GM23338 (cell line): ENCODE measurements around the gene URM1. TPM values are rescaled to one million over a fixed set of nuclear protein-coding genes. Genes with fewer than 3 reads are reported as not detected.

ENCODE experiments used
- ATAC-seq: fragments of 200-7000 bp; cut with Tn5 transposase; 3 replicates; pipeline ENCODE4 v1.9.1; 2020
- DNase-seq: peaks from one replicate; pipeline ENCODE4 v3.0.0-alpha.2; 2015; ENCODE audit warnings: low spot score
- H2AFZ ChIP-seq: fragments of 200-600 bp; sonication (generic); 2 replicates; pipeline ENCODE4 v1.8.0; 2016; ENCODE audit warnings: antibody characterized with exemption, mild to moderate bottlenecking, moderate library complexity
- H3F3A ChIP-seq: fragments of 200-600 bp; sonication (generic); replicated peaks from 2 replicates; pipeline ENCODE4 v1.8.0; 2017; ENCODE audit warnings: antibody characterized with exemption, mixed run types, low read depth
- H3K27ac ChIP-seq: fragments of 200-600 bp; sonication (generic); 2 replicates; pipeline ENCODE4 v1.6.1; 2016; ENCODE audit warnings: low read depth
- H3K27me3 ChIP-seq: fragments of 200-600 bp; sonication (generic); 2 replicates; pipeline ENCODE4 v1.8.0; 2016; ENCODE audit warnings: mild to moderate bottlenecking, mixed run types, moderate library complexity; ENCODE audit not compliant: insufficient read depth
- H3K36me3 ChIP-seq: fragments of 200-600 bp; sonication (generic); 2 replicates; pipeline ENCODE4 v1.8.0; 2016; ENCODE audit warnings: mild to moderate bottlenecking; ENCODE audit not compliant: insufficient read depth
- H3K4me1 ChIP-seq: fragments of 200-600 bp; sonication (generic); 2 replicates; pipeline ENCODE4 v1.8.0; 2016; ENCODE audit warnings: mild to moderate bottlenecking, moderate library complexity; ENCODE audit not compliant: insufficient read depth
- H3K4me2 ChIP-seq: fragments of 200-600 bp; sonication (generic); 2 replicates; pipeline ENCODE4 v1.7.1; 2017; ENCODE audit warnings: mixed run types
- H3K4me3 ChIP-seq: fragments of 200-600 bp; sonication (generic); 2 replicates; pipeline ENCODE4 v1.6.1; 2016; ENCODE audit warnings: mixed run types
- H3K79me2 ChIP-seq: fragments of 200-600 bp; sonication (generic); replicated peaks from 2 replicates; pipeline ENCODE4 v1.8.0; 2017; ENCODE audit warnings: mild to moderate bottlenecking; ENCODE audit not compliant: insufficient read depth
- H3K9me2 ChIP-seq: fragments of 200-600 bp; sonication (generic); 2 replicates; pipeline ENCODE4 v1.8.0; 2017; ENCODE audit not compliant: insufficient read depth
- H4K20me1 ChIP-seq: fragments of 200-600 bp; sonication (generic); replicated peaks from 2 replicates; pipeline ENCODE4 v1.8.0; 2017; ENCODE audit warnings: mild to moderate bottlenecking; ENCODE audit not compliant: insufficient read depth
- H3K27ac Mint-ChIP-seq: 2 replicates; pipeline ENCODE4 v1.8.0; 2020; ENCODE audit warnings: inconsistent platforms, mild to moderate bottlenecking, moderate library complexity, mixed read lengths
- H3K27me3 Mint-ChIP-seq: 3 replicates; pipeline ENCODE4 v1.8.0; 2022; ENCODE audit warnings: low read depth, mild to moderate bottlenecking, moderate library complexity, mixed read lengths, inconsistent platforms; ENCODE audit not compliant: insufficient read depth, poor library complexity
- H3K36me3 Mint-ChIP-seq: 3 replicates; pipeline ENCODE4 v1.8.0; 2021; ENCODE audit warnings: low read depth, mild to moderate bottlenecking, inconsistent platforms, moderate library complexity, mixed read lengths
- H3K4me1 Mint-ChIP-seq: 3 replicates; pipeline ENCODE4 v1.8.0; 2020; ENCODE audit warnings: mild to moderate bottlenecking, inconsistent platforms, mixed read lengths
- H3K4me3 Mint-ChIP-seq: 3 replicates; pipeline ENCODE4 v1.8.0; 2021; ENCODE audit warnings: moderate library complexity, mild to moderate bottlenecking, inconsistent platforms, mixed read lengths
- H3K9me3 Mint-ChIP-seq: 3 replicates; pipeline ENCODE4 v1.8.0; 2020; ENCODE audit warnings: moderate library complexity, mild to moderate bottlenecking, inconsistent platforms, mixed read lengths
- CREB1 ChIP-seq: fragments of 250-450 bp; sonication (Bioruptor Pico); IDR thresholded peaks from 2 replicates; pipeline ENCODE4 v1.5.0; 2020; ENCODE audit warnings: low read depth, mild to moderate bottlenecking, moderate library complexity
- CTCF ChIP-seq, 2 experiments: fragments of 200-600 bp in 1 of 2; sonication (generic) in 1 of 2; conservative IDR thresholded peaks; 2 replicates each; pipeline versions ENCODE4 v1.5.1 to v1.6.1; 2016 to 2017; ENCODE audit warnings: antibody characterized with exemption in 2 of 2, low read depth in 2 of 2, mild to moderate bottlenecking in 2 of 2, moderate library complexity in 1 of 2
- EZH2 ChIP-seq: fragments of 200-600 bp; sonication (generic); IDR thresholded peaks from one replicate; pipeline ENCODE4 v1.8.0; 2017; ENCODE audit warnings: antibody characterized with exemption, mild to moderate bottlenecking, low read depth; ENCODE audit not compliant: unreplicated experiment
- EZH2phosphoT487 ChIP-seq: fragments of 200-600 bp; sonication (generic); IDR thresholded peaks from one replicate; pipeline ENCODE4 v1.8.1; 2018; ENCODE audit warnings: antibody characterized with exemption; ENCODE audit not compliant: unreplicated experiment
- JUNB ChIP-seq: IDR thresholded peaks from one replicate; pipeline ENCODE4 v1.6.1; 2016; ENCODE audit warnings: antibody characterized with exemption; ENCODE audit not compliant: unreplicated experiment
- NANOG ChIP-seq: IDR thresholded peaks from 2 replicates; pipeline ENCODE4 v1.6.1; 2016; ENCODE audit warnings: antibody characterized with exemption, borderline replicate concordance
- POLR2AphosphoS5 ChIP-seq: IDR thresholded peaks from 2 replicates; pipeline ENCODE4 v1.6.1; 2016; ENCODE audit warnings: antibody characterized with exemption, low read depth
- STAT1 ChIP-seq: IDR thresholded peaks from one replicate; pipeline ENCODE4 v1.6.1; 2016; ENCODE audit warnings: antibody characterized with exemption; ENCODE audit not compliant: unreplicated experiment
- ZNF114 ChIP-seq: fragments of 250-450 bp; sonication (Bioruptor Pico); IDR thresholded peaks from 2 replicates; pipeline ENCODE4 v1.5.0; 2020; ENCODE audit warnings: mild to moderate bottlenecking, moderate library complexity
- ZNF331 ChIP-seq: fragments of 250-450 bp; sonication (Bioruptor Pico); IDR thresholded peaks from 2 replicates; pipeline ENCODE4 v1.5.0; 2020; ENCODE audit warnings: low read depth, mild to moderate bottlenecking, moderate library complexity
- polyA plus RNA-seq: library from polyadenylated mRNA; unstranded; fragments of >200 nt; fragmentation: Nextera tagmentation; extraction: Ambion mirVana; gene quantifications from 2 replicates; pipeline ENCODE4 v1.2.1, GENCODE V29; 2016
- total RNA-seq: library from RNA; depleted of rRNA; stranded (reverse); fragments of >200 nt; shearing (Covaris generic); gene quantifications from 2 replicates; pipeline ENCODE4 v1.2.3, GENCODE V29; 2014
- TF ChIP-seq, protein P1 (sequence below): fragments of 250-450 bp; sonication (Bioruptor Pico); IDR thresholded peaks from 2 replicates; pipeline ENCODE4 v1.5.0; 2020; ENCODE audit warnings: mild to moderate bottlenecking, moderate library complexity
- TF ChIP-seq, protein P2 (sequence below): IDR thresholded peaks from one replicate; pipeline ENCODE4 v1.6.1; 2018; ENCODE audit warnings: antibody characterized with exemption; ENCODE audit not compliant: unreplicated experiment
- TF ChIP-seq, protein P3 (sequence below): IDR thresholded peaks from 2 replicates; pipeline ENCODE4 v1.6.1; 2016; ENCODE audit warnings: antibody characterized with exemption

Gene URM1
- total and polyA plus RNA-seq, 2 experiments from 2014 or later, result 28.6 to 47.8 TPM

- no peaks in the 10 kb centered on the region; the same call in 2 of the 3 replicates for H3K36me3 Mint-ChIP-seq
- Histone ChIP-seq H3F3A (peaks cover 31% of the 10 kb centered on the region), H3K4me2 (peak overlapping the region; percentile 49; the same call in 1 of the 2 replicates), H2AFZ (no peak overlapping the region), H3K27me3 (peaks cover 100% of the 10 kb centered on the region), H3K79me2 (no peaks in the 10 kb centered on the region), H3K4me3 (no peak overlapping the region), H3K4me1 (peaks cover 34% of the 10 kb centered on the region), H3K27ac (no peak overlapping the region), H4K20me1 (peaks cover 15% of the 10 kb centered on the region; the same call in 1 of the 2 replicates), H3K9me2 (no peaks in the 10 kb centered on the region), H3K36me3 (no peaks in the 10 kb centered on the region)
- no peaks in the 10 kb centered on the region for H3K9me3 Mint-ChIP-seq
- DNase-seq (peak; percentile 87), ATAC-seq (peak; percentile 42)
- no peak overlapping the region; the same call in 2 of the 3 replicates for H3K4me3 Mint-ChIP-seq
- TF ChIP-seq EZH2phosphoT487 (peak; percentile 52), CREB1 (no peak), ZNF114 (CRISPR knock-in tag) (no peak), POLR2AphosphoS5 (peak; percentile 73), STAT1 (no peak), EZH2 (no peak), CTCF (conservative IDR thresholded peaks at IDR 0.05; ENCODE audit: low read depth in 2 of 2) (no peak), NANOG (0 out of 2 replicates have a peak, but pooled peaks have one; percentile 1), JUNB (no peak), ZNF331 (CRISPR knock-in tag) (no peak)
- TF ChIP-seq, protein P1, sequence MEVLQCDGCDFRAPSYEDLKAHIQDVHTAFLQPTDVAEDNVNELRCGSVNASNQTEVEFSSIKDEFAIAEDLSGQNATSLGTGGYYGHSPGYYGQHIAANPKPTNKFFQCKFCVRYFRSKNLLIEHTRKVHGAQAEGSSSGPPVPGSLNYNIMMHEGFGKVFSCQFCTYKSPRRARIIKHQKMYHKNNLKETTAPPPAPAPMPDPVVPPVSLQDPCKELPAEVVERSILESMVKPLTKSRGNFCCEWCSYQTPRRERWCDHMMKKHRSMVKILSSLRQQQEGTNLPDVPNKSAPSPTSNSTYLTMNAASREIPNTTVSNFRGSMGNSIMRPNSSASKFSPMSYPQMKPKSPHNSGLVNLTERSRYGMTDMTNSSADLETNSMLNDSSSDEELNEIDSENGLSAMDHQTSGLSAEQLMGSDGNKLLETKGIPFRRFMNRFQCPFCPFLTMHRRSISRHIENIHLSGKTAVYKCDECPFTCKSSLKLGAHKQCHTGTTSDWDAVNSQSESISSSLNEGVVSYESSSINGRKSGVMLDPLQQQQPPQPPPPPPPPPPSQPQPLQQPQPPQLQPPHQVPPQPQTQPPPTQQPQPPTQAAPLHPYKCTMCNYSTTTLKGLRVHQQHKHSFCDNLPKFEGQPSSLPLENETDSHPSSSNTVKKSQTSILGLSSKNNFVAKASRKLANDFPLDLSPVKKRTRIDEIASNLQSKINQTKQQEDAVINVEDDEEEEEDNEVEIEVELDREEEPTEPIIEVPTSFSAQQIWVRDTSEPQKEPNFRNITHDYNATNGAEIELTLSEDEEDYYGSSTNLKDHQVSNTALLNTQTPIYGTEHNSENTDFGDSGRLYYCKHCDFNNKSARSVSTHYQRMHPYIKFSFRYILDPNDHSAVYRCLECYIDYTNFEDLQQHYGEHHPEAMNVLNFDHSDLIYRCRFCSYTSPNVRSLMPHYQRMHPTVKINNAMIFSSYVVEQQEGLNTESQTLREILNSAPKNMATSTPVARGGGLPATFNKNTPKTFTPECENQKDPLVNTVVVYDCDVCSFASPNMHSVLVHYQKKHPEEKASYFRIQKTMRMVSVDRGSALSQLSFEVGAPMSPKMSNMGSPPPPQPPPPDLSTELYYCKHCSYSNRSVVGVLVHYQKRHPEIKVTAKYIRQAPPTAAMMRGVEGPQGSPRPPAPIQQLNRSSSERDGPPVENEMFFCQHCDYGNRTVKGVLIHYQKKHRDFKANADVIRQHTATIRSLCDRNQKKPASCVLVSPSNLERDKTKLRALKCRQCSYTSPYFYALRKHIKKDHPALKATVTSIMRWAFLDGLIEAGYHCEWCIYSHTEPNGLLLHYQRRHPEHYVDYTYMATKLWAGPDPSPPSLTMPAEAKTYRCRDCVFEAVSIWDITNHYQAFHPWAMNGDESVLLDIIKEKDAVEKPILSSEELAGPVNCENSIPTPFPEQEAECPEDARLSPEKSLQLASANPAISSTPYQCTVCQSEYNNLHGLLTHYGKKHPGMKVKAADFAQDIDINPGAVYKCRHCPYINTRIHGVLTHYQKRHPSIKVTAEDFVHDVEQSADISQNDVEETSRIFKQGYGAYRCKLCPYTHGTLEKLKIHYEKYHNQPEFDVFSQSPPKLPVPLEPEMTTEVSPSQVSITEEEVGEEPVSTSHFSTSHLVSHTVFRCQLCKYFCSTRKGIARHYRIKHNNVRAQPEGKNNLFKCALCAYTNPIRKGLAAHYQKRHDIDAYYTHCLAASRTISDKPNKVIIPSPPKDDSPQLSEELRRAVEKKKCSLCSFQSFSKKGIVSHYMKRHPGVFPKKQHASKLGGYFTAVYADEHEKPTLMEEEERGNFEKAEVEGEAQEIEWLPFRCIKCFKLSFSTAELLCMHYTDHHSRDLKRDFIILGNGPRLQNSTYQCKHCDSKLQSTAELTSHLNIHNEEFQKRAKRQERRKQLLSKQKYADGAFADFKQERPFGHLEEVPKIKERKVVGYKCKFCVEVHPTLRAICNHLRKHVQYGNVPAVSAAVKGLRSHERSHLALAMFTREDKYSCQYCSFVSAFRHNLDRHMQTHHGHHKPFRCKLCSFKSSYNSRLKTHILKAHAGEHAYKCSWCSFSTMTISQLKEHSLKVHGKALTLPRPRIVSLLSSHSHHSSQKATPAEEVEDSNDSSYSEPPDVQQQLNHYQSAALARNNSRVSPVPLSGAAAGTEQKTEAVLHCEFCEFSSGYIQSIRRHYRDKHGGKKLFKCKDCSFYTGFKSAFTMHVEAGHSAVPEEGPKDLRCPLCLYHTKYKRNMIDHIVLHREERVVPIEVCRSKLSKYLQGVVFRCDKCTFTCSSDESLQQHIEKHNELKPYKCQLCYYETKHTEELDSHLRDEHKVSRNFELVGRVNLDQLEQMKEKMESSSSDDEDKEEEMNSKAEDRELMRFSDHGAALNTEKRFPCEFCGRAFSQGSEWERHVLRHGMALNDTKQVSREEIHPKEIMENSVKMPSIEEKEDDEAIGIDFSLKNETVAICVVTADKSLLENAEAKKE (CRISPR knock-in tag), result no peak
- TF ChIP-seq, protein P2, sequence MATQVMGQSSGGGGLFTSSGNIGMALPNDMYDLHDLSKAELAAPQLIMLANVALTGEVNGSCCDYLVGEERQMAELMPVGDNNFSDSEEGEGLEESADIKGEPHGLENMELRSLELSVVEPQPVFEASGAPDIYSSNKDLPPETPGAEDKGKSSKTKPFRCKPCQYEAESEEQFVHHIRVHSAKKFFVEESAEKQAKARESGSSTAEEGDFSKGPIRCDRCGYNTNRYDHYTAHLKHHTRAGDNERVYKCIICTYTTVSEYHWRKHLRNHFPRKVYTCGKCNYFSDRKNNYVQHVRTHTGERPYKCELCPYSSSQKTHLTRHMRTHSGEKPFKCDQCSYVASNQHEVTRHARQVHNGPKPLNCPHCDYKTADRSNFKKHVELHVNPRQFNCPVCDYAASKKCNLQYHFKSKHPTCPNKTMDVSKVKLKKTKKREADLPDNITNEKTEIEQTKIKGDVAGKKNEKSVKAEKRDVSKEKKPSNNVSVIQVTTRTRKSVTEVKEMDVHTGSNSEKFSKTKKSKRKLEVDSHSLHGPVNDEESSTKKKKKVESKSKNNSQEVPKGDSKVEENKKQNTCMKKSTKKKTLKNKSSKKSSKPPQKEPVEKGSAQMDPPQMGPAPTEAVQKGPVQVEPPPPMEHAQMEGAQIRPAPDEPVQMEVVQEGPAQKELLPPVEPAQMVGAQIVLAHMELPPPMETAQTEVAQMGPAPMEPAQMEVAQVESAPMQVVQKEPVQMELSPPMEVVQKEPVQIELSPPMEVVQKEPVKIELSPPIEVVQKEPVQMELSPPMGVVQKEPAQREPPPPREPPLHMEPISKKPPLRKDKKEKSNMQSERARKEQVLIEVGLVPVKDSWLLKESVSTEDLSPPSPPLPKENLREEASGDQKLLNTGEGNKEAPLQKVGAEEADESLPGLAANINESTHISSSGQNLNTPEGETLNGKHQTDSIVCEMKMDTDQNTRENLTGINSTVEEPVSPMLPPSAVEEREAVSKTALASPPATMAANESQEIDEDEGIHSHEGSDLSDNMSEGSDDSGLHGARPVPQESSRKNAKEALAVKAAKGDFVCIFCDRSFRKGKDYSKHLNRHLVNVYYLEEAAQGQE, result no peak
- TF ChIP-seq, protein P3, sequence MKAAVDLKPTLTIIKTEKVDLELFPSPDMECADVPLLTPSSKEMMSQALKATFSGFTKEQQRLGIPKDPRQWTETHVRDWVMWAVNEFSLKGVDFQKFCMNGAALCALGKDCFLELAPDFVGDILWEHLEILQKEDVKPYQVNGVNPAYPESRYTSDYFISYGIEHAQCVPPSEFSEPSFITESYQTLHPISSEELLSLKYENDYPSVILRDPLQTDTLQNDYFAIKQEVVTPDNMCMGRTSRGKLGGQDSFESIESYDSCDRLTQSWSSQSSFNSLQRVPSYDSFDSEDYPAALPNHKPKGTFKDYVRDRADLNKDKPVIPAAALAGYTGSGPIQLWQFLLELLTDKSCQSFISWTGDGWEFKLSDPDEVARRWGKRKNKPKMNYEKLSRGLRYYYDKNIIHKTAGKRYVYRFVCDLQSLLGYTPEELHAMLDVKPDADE, result no peak
- peaks cover 26% of the 10 kb centered on the region for H3K4me1 Mint-ChIP-seq
- no peak overlapping the region for H3K27ac Mint-ChIP-seq
- H3K27me3 Mint-ChIP-seq, result peaks cover 95% of the 10 kb centered on the region
Measured at GRCh38 chr9:128396970-128397613, 25.9 kb downstream of the URM1 start.
